ENCODE data around the gene TBC1D2. TPM values are rescaled to one million over a fixed set of nuclear protein-coding genes. Genes with fewer than 3 reads are reported as not detected.

The TBC1D2 gene
- total RNA-seq, 1 donor from 2014 or later = 16.3 TPM

- intact Hi-C loops (cut with DNase I) = no loop called here
- ATAC-seq (no peak), DNase-seq (ENCODE audit: low spot score) (no peak)
These were observed 96.1 kb downstream of the TBC1D2 start for GRCh38 chr9:98159301-98159700.

GRCh38 chr9:98158071-98158831 lies 97.2 kb downstream of the TBC1D2 start:
- DNase-seq (ENCODE audit: low spot score) (no peak), ATAC-seq (no peak)
- intact Hi-C loops (cut with DNase I) = no loop called here

GRCh38 chr9:98157372-98157771 lies 98.1 kb downstream of the TBC1D2 start:
- intact Hi-C loops (cut with DNase I) = no loop called here
- ATAC-seq (no peak), DNase-seq (ENCODE audit: low spot score) (no peak)

GRCh38 chr9:98154678-98155077 lies 100.8 kb downstream of the TBC1D2 start:
- DNase-seq (ENCODE audit: low spot score) (no peak), ATAC-seq (no peak)
- intact Hi-C loops (cut with DNase I) = no loop called here

GRCh38 chr9:98152526-98152925 lies 102.9 kb downstream of the TBC1D2 start:
- ATAC-seq = no peak
- no peak for DNase-seq (ENCODE audit: low spot score)
- intact Hi-C loops (cut with DNase I) = no loop called here

- intact Hi-C loops (cut with DNase I) = no loop called here
- DNase-seq (ENCODE audit: low spot score) = no peak
- no peak for ATAC-seq
These were observed 104.7 kb downstream of the TBC1D2 start for GRCh38 chr9:98150721-98151120.

GRCh38 chr9:98150164-98150563 lies 105.3 kb downstream of the TBC1D2 start:
- intact Hi-C loops (cut with DNase I) = no loop called here
- DNase-seq (ENCODE audit: low spot score) = no peak
- ATAC-seq = no peak

GRCh38 chr9:98149422-98149821 lies 106.0 kb downstream of the TBC1D2 start:
- intact Hi-C loops (cut with DNase I) = no loop called here
- DNase-seq (ENCODE audit: low spot score) (no peak), ATAC-seq (no peak)

Small RNA genes within 50 kb of the gene (microRNA-seq; reads per million reads assigned to microRNA genes)
- not detected for gene MIR6854

Other genes starting within 250 kb of the TBC1D2 start
- gene NANS, start 198.9 kb downstream of the TBC1D2 start, total RNA-seq = 28.2 TPM
- 12.6 TPM for gene TRIM14, start 136.4 kb downstream of the TBC1D2 start, total RNA-seq
- gene CORO2A, start 63.0 kb downstream of the TBC1D2 start, total RNA-seq = 3.7 TPM